Activated effector memory CD4-positive, alpha-beta T cell treated with anti-CD3 and anti-CD28 coated beads, Interleukin-2, amount 50 U/mL, for 16 hours (primary cell): Measurements from ENCODE around the gene RAC3.

ENCODE experiments used
- DNase-seq: peaks from one replicate; pipeline ENCODE4 v3.0.0-alpha.2; 2020

RAC3 gene

GRCh38 chr17:81999587-81999975 is 31.9 kb upstream of the RAC3 start:
- no peak for DNase-seq

DNA sequence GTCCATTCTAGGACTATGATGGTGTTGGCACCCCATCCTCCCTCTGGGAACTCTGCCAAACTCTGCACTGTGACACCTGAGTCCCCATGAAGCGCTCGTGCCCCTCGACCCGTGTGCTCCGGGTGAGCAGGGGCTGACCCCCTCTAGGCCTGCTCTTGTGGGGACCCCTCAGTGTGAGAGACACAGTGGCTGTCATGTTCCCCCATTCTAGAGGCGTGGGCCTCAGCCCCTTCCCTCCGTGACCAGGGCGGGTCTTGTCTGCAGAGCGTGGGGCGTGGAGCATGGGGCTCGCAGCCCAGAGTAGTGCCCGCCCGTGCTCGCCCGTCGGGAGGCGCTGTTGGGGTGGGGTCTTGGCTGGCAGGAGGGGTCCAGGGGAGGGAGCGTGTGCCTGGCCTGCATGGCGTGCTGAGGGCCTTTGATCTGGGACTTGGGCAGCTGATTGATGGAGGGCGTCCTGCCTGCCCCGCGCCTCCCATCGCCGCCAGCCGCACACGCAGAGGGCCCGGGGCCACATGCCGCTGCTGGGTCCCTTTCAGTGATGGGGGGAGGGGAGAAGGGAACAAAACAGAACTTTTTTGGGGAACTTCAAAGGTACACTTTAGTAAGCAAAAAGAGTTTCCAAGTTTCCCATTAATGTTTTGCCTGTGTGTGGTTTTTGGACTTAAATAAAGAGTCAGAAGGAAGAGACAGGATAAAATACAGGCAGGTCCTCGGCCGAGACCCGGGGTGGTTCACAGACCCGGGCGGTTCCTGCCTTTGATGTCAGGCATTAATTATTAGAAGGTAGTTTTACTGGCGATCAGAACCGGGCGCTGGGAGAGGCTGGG is 31.3 kb upstream of the RAC3 start:
- DNase-seq, result no peak

DNA sequence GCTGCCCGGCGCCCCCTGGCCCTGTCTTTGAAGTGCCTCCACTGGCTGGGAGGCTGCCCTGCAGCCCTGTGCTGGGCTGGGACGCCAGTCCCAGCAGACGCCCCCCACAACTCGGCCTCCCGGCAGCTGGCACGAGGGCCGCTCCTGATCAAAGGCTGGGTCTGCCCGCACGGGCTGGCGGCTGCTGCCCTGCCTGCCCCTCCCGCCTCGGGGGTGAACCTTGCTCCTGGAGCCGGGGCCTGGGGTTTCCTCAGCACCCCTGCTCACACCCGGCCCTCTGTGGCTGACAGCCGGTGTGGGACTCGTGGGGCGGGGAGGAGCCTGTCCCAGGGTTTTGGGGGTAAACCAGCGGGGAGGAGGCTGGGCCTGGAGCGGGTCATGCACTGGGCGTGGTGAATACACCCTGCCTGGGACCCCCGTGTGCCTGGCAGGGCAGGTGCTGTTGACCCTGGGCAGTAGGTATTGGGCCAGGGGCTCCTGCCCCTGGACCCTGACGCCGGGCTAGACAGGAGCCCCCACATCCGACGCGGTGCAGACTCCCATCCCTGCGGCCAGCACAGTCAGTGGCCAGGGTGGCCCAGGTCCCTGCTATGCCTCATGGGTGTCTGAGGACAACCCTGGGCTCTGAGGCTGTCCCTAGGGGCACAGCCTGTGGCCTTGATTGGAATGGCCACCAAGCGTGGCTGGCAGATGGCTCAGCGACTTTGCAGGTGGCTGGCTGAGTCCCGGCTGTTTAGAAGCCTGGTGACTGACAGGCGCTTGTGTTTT is 30.5 kb upstream of the RAC3 start:
- DNase-seq, result no peak

GRCh38 chr17:82001571-82002056 is 29.9 kb upstream of the RAC3 start:
- DNase-seq, result no peak

DNA sequence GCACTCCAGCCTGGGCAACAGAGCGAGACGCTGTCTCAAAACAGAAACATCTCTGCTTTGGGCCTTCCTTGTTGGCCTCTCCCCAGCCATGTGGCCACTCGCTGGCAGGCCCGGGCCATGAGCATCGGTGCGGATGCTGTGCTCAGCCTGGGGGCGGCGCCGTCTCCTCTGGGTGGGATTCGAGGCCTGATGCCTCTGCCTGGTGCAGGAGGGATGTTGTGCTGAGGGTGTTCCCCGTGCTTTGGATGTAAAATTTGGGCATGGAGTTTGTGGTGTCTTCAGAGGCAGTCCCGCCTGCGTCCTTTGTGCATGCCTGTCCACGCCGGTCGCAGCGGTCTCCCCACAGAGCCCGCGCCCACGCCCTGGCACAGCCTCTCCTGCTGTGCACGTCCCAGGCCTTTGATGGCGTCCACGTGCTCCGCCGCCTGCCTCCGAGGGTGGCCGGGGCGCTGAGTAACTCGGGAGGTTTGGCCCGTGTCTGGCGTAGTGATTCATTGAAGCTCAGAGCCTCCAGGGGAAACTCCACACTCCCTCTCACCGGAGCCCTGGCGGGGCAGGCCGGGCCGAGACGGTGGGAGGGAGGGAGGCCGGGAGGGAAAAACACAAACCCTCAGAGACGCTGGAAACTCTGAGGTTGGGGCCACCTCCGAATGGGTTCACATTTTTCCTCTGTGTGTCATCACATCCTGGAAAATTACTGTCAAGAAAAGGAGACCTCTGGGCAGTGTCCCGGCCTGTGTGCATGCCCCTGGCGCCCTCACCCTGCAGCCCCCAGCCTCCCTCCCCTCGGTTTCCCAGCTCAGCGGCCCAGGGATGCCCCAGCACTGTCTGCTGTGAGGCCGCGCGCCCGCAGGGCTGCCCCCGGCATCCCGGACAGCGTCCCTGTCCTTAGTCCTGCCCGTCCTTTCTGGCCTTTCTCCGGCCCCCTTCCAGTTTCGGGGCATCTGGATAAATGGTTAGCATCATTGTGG is 27.8 kb upstream of the RAC3 start:
- DNase-seq, result peak; percentile 81

GRCh38 chr17:82004517-82005455 is 26.7 kb upstream of the RAC3 start:
- DNase-seq, result no peak

GRCh38 chr17:82005701-82006348 is 25.7 kb upstream of the RAC3 start:
- DNase-seq, result no peak

- no peak for DNase-seq
Measured at GRCh38 chr17:82006468-82007227, 24.8 kb upstream of the RAC3 start.

- DNase-seq, result no peak
Measured at GRCh38 chr17:82007228-82007494, 24.3 kb upstream of the RAC3 start.

DNA sequence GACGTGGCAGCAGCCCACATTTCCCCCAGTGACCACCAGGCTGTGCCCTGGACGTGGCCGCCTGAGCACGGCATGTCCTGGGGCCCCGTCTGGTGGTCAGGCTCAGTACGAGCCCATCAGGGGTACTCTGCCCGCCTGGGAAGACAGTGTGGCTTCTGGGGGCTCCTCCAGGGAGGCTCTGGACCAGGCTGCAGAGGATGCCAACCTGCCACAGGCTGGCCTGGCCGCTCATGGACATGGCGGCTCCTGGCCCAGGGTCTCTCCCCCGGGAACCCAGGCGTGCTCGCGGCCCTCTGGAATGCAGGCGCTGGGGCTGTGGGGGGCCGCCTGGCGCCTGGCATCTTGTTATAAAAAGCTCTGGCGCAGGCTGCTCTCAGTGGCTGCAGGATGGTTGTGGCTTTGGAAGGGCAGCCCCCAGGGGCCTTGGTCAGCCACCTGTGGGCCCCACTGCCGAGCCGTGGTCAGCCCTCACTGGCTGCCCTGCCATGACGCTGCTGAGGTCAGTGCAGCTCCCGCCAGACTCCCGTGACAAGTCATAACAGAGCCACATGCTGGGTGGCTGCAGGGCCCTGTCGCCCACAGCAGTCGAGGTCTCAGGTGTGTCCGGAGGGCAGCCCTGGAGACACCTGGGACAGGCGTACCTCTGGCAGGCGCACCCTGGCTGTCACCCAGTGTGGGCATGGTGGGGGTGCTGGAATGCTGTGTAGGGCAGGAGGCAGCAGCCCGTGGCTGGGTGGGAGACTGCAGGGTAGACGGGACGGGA is 23.8 kb upstream of the RAC3 start:
- DNase-seq, result no peak

DNA sequence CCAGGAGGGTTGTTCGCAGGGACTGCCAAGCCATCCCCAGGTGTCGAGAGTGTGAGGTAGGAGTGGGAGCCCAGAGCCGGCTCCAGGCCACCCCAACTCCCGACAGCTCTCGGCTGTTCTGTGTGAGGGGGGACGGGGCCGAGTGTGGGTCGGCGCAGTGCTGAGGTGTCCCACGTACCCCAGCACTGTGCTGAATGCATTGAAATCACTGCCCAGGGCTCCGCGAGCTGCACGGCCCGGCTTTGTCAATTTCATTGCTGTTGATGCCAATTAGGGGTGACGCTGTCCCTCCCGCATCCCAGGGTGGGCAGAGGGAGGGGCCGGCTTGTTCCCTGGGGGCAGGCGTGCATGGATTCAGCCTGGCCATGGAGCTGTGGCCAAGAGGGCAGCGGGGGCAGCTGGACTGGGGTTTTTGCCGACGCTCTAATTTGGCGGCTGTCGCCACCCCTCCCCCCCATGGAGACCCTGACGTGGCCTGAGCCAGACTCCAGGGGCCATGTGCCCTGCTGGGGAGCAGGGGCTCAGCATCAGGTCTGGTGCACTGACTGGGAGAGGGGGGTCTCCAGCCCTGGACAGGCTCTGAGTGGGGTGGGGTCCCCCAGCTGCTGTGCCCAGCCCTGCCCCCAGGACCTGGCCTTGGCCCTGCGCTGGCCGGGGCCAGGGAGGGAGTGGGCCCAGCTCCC is 23.1 kb upstream of the RAC3 start:
- DNase-seq, result no peak

DNA sequence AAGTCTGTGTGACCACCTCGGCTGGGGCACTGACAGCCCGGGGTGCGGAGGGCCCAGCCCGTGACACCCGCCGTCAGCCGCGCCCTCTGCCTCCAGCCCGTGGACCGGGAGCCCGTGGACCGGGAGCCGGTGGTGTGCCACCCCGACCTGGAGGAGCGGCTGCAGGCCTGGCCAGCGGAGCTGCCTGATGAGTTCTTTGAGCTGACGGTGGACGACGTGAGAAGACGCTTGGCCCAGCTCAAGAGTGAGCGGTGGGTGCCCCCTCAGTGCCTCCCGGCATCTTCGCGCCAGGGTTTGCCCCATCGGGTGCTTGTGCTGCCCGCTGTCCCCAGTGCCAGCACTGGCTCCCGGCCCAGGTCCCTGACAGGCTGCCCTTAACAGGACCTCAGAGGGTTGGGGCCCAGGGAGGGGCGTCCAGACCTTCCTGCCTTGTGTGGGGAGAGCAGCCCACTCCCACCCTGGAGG is 22.5 kb upstream of the RAC3 start:
- DNase-seq, result no peak

- no peak for DNase-seq
Measured at GRCh38 chr17:82009413-82009812, 22.1 kb upstream of the RAC3 start.

- DNase-seq, result no peak
Measured at GRCh38 chr17:82010575-82011525, 20.6 kb upstream of the RAC3 start.

DNA sequence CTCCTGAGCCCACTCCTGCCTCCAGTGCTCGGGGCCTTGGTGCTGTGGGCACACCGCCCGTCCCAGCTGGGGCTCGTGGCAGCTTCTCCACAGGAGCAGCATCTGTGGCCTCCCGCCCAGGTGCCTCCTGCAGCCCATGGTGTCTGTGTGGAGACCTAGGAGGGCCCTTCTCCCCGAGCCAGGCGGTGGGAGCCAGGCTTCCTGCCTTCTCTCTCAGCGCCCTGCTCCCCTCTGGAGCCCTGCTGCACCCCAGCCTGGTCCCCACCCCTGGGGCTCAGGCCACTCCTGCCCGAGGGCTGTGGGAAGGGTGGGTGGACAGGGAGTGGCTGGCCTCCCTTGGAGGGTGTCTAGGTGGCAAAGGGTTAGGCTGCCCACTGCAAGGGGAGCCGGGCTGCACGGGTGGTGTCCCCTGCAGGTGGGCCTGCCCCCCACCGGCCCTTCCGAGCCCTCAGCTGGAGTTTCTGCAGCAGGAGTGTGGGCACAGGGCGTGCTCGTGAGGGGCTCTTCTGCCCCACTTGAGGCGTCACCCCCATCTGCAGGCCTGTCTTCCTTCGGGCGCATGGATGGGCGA is 19.8 kb upstream of the RAC3 start:
- DNase-seq, result no peak

GRCh38 chr17:82012261-82012639 is 19.2 kb upstream of the RAC3 start:
- DNase-seq, result no peak

DNA sequence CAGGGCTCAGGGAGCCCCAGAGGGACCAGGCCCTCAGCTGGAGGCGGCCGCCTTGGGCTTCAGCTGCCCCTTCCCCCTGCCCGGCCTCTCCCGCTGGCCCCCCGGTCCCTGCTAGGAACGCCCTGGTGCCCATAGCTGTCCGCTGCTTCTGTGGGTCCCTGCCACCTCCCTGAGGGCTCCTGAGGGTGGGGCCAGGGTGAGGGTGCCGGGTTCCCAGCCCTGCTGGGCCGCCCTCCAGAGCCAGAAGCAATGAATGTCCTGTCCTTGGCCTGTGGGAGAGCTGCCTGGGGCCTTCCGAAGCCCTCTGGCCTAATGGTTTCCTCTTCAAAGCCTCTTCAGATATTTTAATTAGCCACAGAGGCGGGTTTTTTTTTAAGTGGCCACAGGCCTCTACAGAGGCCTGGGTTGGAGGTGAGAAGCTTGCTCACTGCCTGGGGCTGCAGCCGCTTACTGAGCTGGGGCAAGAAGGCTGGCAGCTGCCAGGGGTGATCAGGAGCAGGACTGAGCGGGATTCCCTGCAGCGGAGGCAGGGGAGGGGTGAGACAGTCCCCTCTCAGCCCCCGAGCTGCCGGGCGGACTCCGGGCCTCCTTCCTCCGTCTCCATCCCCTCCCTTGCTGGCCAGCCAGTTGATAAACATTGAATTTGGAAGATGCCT is 18.7 kb upstream of the RAC3 start:
- DNase-seq, result no peak
